Pons (tissue), 1 donor: ENCODE measurements around the gene KBTBD7.

Source experiments
- DNase-seq: peaks from one replicate; pipeline ENCODE4 v3.0.0-alpha.2; 2016; ENCODE audit warnings: low spot score

Gene KBTBD7, protein sequence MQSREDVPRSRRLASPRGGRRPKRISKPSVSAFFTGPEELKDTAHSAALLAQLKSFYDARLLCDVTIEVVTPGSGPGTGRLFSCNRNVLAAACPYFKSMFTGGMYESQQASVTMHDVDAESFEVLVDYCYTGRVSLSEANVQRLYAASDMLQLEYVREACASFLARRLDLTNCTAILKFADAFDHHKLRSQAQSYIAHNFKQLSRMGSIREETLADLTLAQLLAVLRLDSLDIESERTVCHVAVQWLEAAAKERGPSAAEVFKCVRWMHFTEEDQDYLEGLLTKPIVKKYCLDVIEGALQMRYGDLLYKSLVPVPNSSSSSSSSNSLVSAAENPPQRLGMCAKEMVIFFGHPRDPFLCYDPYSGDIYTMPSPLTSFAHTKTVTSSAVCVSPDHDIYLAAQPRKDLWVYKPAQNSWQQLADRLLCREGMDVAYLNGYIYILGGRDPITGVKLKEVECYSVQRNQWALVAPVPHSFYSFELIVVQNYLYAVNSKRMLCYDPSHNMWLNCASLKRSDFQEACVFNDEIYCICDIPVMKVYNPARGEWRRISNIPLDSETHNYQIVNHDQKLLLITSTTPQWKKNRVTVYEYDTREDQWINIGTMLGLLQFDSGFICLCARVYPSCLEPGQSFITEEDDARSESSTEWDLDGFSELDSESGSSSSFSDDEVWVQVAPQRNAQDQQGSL

DNA sequence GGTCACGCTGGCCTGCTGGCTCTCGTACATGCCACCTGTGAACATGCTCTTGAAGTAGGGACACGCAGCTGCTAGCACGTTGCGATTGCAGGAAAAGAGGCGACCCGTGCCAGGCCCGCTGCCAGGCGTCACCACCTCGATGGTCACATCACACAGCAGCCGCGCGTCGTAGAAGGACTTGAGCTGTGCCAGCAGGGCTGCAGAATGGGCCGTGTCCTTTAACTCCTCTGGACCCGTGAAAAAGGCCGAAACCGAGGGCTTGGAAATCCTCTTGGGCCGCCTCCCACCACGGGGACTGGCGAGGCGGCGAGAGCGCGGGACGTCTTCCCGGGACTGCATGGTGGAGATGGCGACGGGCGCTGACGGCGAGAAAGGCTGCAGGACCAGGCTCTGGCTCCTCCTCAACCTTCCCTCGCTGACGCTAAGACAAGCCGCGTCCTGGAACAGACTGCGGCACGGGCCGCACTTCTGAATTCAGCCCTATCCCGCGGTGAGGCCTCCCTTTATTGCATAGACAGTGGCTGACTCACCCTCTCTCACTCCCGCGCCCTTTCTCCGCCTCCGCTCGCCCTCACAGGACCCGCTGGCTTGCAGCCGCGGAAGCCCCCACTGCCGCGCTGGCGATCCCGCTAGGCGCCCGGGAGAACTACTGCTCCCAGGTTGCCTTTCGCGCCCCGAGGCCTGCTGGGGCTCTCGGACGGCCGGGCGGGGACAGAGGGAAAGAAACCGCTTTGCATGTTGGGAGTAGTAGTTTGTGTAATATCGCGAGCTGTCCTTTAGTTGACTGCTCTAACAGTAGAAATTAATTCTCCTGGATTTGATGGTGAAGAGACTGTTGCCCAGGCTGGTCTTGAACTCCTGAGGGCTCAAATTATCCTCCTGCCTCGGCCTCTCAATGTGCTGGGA, at the start of gene KBTBD7:
Gene KBTBD7 (minus strand): TSS at position 651 of the 906 bp plus-strand sequence. CDS start 312 bp downstream, at position 339.
- peak; percentile 91 for DNase-seq

DNA sequence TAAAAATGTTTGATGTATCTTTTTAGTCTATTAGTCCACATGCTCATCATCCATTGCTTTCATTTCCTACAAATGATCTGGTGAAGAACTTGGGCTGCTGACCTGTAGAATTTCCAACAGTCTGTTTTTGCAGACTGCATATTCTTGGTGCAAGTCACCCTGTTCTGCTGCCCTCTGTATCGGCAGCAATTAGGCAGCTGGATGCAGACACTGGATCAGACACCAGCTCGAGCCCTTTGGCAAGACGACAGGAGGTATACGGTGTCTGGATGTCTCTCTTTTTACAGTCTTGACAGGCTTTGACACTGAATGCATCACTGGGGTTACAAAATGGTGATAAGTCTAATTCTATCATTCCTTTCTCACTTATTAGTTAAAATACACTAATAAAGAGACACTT, 47.3 kb upstream of the KBTBD7 start:
- DNase-seq = no peak

DNA sequence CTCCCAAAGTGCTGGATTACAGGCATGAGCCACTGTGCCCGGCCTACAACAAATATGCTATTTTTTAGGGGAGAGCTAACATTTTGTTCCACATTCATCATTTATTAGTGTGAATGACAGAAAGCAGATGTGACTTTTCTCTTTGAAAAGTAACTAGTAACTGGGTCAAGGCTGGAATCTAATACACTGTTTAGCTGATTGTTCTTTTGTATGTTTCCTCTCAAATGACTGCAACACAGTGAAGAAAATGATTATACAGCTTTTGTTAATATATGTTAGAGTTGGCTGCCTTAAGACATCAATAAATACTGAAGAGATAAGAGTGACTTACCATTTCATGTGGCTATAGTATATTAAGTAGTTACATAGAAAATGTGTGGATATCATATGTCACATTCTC, 42.0 kb upstream of the KBTBD7 start:
- no peak for DNase-seq

DNA sequence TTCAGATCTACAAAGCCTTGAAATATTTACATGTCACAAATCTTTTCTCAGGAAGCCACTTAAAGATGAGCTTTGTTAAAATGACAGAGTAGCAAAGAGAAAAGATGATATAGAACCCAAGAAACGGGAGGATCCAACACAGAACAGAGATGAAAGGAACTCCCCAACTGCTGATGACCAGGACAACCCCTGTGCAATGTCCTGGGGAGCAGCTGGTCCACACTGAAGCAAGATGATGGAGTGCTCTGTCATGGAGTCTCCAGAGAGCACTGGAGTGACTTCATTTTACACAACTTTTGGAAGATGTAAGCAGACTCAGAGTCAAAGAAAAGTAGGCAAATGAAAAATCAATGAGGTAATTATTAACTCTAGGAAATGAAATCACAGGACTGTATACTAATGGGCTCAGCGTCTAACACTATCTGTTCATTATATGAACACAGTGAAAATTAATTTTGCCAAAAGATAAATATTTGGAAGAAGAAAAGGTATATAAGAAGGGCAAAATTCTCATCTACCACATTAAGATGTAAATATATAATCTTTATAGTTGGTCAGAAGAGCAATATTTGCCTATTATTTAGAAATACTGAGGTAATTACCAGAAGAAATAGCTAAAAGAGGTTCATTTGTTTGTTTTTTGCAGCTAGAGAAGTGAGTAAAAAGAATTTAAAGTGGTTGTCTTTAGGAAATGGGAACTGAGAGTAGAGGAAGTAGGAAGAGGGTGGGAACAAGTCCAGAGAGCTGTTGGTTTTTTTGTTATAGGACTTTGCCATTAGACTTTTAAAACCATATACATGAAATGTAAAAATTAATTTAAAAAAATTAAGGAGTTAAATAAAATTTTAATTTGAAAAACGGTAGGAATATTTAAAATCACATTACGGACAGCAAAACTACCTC, 38.5 kb upstream of the KBTBD7 start:
- DNase-seq = peak; percentile 14

DNA sequence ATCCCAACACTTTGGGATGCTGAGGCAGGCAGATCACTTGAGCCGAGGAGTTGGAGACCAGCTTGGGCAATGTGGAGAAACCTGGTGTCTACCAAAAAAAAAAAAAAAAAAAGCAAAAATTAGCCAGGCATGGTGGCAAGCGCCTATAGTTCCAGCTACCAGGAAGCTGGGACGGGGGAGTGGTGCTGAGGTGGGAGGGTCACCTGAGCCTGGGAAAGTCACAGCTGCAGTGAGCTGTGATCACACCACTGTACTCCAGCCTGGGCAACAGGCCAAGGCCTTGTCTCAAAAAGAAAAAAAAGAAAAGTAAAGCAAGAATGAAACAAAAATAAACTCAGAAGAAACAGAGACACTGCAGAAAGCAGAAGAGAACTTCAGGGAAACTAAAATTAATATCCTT, 37.4 kb upstream of the KBTBD7 start:
- DNase-seq = no peak

DNA sequence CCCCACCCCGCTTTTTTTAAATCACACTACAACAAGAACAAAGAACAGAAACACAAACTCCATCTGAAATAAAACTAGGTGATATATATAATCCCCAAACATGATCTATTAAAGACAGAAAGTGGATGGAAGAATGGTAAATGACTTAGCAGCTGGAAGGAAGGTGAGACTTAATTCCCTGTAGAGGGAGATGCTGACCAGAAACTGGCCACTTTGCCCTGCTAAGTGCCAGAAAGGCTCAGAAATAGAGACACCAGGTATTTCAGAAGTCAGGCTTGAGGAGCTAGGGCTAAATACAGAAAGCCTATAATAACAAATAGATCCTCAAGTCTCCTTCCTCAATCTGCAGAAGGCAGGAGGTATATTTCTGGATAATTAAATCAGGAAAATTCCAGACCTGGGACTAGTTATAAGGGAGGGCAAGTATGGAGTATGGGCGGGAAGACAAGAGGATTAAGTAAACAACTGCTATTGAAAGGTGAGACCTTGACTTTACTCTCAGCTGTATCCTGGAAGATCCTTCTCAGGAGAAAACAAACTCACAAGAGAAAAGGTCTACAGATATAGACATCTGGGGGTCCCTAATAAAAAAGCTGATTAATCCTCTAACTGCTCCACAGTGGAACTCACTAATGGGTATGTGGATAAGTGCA, 36.8 kb upstream of the KBTBD7 start:
- DNase-seq = no peak

DNA sequence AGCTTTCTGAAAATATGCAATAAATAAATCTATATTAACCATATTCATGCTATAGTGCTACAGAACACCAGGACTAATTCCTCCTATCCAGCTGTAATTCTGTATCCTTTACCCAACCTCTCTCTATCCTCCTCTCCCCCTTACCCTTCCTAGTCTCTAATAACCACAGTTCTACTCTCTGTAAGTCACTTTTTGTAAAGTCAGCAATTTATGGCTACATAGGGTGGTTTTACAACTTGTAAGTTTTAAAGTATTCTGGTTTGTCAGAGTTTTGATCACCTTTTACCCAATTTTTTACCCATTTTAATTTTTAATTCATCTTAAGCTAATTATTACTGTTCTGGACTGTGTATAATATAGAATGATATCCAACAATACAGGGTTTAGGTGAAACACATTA, 35.0 kb upstream of the KBTBD7 start:
- no peak for DNase-seq

DNA sequence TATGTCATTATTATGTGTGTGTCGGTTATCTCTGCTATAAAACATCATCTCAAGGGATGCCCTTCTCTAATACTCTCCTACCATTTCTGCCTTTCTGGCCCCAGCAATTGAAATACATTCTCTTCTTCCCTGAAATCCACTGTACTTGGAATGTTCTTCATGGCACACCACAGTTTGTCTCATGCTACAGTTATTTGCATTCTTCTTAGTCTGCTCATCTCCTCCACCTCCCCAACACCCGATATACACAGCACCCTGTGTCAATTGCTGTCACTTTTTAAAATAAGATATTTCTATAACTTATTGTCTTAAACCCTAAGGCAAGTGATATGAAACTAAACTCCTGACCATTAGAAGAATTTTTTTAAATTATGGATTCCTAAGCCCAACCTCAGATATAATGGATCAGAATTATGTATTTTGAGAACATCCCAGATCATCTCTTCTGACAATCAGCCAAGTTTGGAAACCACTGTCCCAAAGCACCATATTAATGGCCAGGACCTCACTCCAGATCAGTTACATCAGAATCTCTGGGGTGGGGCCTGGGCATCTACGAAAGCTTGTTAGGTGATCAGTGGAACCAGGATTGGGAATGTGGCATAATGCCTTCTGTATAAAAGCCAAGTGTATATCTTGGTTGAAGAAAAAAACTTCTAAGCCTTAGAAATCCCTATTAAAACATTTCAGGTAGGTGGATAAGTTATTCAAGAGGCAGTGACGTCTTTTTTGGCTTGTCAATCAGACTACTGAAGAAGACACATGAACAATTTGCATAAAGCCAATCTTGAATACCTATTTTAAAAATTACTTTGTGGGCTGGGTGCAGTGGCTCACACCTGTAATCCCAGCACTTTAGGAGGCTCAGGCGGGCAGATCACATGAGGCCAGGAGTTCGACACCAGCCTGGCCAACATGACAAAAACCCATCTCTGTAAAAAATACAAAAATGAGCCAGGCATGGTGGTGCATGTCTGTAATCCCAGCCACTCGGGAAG, 30.0 kb upstream of the KBTBD7 start:
- no peak for DNase-seq

DNA sequence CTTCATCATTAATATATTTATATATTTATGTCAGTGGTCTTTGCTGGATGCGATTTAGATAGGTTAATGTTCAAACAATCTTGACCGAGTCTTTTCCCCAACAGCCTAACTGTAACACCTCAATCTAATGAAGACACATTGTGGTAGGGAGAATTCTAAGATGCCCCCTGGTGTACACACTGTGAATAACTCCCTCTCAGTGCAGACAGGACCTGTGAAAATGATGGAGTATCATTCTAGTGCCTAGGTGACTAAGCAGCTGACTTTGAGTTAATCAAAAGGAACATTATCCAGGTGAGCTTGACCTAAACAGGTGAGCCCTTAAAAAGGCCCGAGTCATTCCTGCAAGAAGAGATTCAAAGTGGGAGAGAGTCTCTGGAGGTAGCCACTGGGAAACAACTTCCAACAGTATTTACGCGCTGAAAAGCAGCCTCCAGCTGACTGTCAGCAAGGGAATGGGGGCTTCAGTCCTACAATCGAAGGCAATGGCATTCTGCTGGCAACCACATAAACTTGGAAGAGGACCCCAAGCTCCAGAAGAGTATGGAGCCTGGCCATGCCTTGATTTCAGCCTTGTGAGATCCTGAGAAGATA, 28.0 kb upstream of the KBTBD7 start:
- peak; percentile 73 for DNase-seq

DNA sequence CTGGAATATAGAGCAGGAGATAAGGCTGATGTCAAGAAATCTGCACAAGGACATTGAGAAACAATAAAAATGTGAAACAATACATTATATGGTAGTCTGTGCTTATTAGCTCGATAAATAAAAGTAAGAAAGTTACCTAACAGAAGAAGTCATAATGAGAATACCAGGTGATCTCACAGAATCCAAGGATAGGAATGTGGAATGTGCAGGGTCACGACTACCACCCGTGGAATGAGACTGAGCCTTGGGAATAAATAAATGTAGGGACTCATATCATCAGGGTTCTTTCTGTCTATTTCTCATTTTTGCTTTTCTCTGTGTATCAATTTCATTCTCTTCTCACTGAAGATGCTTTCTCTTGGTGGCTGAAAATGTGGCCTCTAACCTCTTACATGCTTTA, 26.0 kb upstream of the KBTBD7 start:
- DNase-seq = no peak

DNA sequence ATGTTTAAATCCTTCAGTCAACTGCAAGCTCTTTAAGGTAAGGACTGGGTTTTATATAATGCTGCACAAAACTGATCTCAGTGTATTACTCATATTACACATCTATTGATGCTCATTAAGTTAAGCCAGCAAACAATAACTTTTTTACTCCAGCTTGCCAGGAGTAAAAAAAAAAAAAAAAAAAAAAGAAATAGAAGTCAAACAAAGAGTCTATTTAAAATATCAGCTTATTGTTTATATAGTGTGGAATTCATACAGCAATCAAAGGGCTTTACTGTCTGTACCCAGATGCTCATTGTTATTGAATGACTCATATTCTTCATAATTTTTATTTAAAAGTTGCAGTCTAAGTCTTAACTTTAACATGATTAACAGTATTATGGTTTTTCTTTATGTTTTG, 21.8 kb upstream of the KBTBD7 start:
- no peak for DNase-seq

DNA sequence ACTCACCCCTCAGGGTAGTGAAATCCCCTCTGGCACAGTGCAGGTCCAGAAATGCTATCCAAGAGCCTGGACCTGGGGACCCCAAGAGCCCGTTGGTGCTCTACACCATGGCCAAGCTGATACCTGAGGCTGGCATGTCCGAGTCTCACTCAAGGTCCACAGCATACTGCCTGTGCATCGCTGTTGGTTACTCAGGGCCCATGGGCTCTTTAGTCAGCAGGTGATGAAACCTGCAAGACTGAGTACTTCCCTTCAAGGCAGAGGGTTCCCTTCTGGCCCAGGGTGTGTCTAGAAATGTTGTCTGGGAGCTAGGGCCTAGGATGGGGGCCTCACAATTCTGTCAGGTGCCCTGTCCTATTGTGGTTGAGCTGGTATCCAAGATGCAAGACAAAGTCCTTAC, 19.6 kb upstream of the KBTBD7 start:
- no peak for DNase-seq

DNA sequence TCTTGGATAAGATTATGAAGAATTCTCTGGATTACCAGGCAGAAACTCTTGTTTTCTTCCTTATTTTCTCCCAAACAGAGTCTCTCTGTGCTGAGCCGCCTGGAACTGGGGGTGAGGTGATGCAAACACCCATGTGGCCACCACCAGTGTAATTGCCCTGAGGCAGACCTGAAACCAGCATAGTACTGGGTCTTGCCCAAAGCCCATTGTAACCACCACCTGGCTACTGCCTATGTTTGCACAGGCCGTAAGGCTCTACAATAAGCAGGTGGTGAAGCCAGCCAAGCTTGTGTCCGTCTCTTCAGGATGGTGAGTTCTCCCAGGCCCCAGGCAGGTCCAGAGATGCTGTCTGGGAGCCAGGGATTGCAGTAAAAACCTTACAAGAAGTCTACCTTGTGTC, 18.9 kb upstream of the KBTBD7 start:
- no peak for DNase-seq

DNA sequence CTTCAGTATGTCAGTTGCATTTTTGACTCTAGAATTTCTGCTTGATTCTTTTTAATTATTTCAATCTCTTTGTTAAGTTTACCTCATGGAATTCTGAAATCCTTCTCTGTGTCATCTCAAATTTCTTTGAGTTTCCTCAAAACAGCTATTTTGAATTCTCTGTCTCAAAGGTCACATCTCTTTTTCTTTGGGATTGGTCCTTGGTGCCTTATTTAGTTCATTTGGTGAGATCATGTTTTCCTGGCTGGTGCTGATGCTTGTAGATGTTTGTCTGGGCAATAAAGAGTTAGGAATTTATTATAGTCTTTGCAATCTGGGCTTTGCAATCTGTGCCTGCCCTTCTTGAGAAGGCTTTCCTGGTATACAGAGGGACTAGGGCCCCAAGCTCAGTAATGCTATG, 18.5 kb upstream of the KBTBD7 start:
- no peak for DNase-seq

DNA sequence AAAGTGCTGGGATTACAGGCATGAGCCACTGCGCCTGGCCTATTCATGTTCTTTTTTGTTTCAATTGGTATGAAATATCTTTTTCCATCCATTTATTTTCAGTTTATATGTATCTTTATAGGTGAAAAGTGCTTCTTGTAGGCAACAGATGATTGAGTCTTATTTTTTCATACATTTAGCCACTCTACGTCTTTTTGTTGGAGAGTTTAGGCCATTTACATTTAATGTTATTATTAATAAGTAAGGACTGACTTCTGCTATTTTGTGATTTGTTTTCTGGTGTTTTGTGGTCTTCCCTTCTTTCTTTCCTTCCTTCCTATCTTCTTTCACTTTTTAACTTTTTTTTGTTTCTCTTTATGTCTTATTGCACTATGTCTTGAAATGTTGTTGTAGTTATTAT, 16.7 kb upstream of the KBTBD7 start:
- DNase-seq = no peak

DNA sequence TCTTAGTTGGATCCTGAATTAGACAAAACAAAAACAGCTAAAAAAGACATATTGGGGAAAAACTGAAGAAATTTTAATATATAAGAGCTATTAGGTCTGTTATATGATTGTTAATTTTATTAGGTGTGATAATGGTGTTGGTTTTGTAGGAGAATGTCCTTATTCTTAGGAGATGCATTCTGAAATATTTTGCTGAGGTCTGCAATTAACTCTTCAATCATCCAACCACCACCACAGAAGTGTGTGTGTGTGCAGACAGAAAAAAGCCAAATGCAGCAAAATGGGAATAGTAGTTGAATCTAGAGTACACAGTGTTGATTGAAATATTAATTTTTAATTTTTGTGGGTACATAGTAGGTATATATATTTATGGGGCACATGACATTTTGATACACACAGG, 12.1 kb upstream of the KBTBD7 start:
- DNase-seq = no peak

DNA sequence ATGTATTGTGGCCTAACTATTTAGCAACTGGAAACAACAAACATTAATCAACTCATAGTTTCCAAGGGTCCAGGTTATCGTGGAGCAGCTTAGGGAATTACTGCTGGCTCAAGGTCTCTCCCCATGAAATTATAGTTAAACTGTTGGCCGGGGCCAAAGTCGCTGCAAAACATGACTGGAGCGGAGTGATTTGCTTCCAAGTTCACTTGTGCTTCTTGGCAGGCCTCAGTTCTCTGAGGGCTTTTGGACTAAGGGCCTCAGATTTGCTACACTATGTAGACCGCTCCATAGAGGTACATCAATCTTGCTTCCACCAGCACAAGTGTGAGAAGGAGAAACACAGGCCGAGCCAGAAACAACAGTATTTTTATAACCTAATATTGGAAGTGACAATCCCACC, 9.4 kb upstream of the KBTBD7 start:
- DNase-seq = no peak

DNA sequence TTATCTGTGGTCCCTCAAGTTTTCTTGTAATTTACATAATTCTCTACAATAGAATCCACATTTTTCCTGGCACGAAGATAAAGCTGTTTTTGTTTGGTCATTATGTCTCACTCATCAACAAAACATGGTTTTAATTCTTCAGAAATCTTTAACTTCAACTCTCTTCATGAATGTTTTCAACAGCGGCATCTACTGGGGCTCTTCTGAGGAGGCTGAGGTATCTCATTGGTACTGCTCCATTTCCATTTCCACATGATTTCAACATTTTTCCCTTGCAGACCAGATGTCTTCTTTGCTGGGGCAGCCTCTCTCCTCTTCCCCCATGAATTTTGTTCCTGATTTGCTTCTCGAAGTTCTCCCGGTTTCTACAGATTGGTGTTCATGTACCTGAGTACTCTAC, 5.8 kb upstream of the KBTBD7 start:
- DNase-seq = no peak

DNA sequence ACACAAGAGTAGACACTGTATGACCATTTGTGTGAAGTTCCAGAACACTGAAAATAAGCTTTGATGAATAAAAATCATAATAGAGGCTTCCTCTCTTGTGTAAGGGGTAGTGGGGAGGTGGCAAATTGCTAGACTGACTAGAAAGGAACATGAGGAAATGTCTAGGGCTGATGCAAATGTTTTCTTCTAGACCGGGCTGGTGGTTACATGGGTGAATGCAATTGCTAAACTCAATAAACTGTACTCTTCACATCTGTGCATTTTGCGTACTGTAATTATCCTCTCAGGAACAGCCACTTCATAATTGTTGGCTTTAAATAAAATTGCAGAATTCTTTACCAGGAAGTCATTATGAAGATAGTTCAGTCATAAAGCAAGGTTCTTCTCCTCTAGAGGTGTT, 5.2 kb upstream of the KBTBD7 start:
- no peak for DNase-seq
